Coronary artery (tissue), 2 donors: Measurements from ENCODE around the gene SLC22A15.
"Not testable (repeated sequence)": the region's sequence is repeated elsewhere in the genome, so short reads cannot be mapped to it uniquely, and the experiment has no call there.

ENCODE experiments used
- DNase-seq: peaks from one replicate; pipeline ENCODE4 v3.0.0-alpha.2; 2017; ENCODE audit warnings: low spot score
- H3K27ac ChIP-seq, 2 donors: fragments of 200-600 bp; sonication (generic); one replicate each; pipeline ENCODE4 v1.5.1; 2016 to 2019
- H3K4me3 ChIP-seq: fragments of 200-600 bp; sonication (generic); 2 replicates; pipeline ENCODE4 v1.5.1; 2016; ENCODE audit warnings: mild to moderate bottlenecking, moderate library complexity
- CTCF ChIP-seq: fragments of 200-600 bp; sonication (generic); IDR thresholded peaks from one replicate; pipeline ENCODE4 v1.5.1; 2019; ENCODE audit warnings: antibody characterized with exemption

The SLC22A15 gene

GRCh38 chr1:115980998-115981993 is 5.0 kb downstream of the SLC22A15 start:
- no peak for DNase-seq

DNA sequence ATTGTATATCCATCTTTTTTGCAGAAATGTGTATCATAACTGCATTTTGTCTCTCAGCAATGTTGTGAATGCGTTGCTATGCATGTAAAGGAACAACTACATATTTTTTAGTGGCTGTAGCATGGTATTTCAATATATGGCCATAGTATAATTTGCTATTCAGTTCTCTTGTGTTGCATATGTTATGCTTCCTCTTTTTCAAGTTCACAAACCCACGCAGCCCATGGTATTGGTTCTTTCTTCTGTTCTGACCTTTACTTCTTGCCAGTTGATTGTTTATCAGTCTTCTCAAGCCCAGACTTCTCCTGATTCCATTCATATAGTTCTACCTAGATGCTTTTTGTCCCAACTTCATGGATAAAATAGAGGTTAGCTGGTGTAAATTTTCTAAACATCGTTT is 6.1 kb downstream of the SLC22A15 start:
- DNase-seq, result no peak
- TF ChIP-seq CTCF, result no peak

More at GRCh38 chr1:115980998-115981993, 5.0 kb downstream of the SLC22A15 start:
- no peak overlapping the region for H3K27ac ChIP-seq
- no peak overlapping the region for H3K4me3 ChIP-seq
- peak; percentile 46 for TF ChIP-seq CTCF

DNA sequence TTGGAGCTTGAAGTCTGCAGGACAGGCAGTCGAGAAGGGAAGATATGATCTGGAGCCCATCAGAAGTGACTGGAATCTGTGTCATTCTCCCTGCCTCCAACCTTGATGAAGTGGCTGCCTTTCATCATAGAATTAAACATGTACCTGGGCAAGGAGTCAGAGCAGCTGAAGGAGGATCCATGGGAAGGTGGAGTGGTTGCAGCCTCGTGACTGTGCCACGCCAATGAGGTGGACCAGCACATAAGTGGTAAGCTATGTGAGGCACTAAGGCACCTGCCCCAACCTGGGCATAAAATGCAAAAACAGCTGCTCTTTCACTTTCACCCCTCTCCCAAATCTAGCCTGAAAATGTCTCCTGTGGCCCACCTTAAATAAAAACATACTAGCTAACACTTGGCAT is 7.3 kb downstream of the SLC22A15 start:
- no peak for DNase-seq
- Histone ChIP-seq H3K4me3 (no peak overlapping the region), H3K27ac (no peak overlapping the region)
- TF ChIP-seq CTCF, result no peak

More for the DNA sequence above, 6.1 kb downstream of the SLC22A15 start:
- Histone ChIP-seq H3K27ac (no peak overlapping the region), H3K4me3 (no peak overlapping the region)

GRCh38 chr1:115987623-115988022 is 11.3 kb downstream of the SLC22A15 start:
- no peak for DNase-seq
- Histone ChIP-seq H3K4me3 (no peak overlapping the region), H3K27ac (no peak overlapping the region)
- TF ChIP-seq CTCF, result no peak

- DNase-seq, result no peak
- TF ChIP-seq CTCF, result no peak
- no peak overlapping the region for H3K27ac ChIP-seq
Observed at GRCh38 chr1:115988953-115989352, 12.6 kb downstream of the SLC22A15 start.

DNA sequence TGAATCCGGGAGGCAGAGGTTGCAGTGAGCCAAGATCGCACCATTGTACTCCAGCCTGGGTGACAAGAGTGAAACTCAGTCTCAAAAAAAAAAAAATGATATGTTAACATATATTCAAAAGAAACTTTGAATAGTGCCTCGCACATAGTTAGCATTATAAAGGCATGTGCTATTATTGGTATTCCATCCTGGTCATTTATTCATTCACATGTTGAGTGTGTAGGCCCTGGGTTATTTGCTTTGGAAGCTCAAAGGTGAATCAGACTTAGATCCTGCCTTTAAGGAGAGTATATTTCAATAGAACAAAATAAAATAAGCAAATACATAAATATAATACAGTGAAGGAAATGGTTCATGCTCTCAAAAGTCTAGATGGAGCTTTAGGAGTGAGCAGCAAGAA is 13.4 kb downstream of the SLC22A15 start:
- Histone ChIP-seq H3K4me3 (no peak overlapping the region), H3K27ac (no peak overlapping the region)
- no peak for TF ChIP-seq CTCF
- DNase-seq, result no peak

More at GRCh38 chr1:115988953-115989352, 12.6 kb downstream of the SLC22A15 start:
- no peak overlapping the region for H3K4me3 ChIP-seq

GRCh38 chr1:115991909-115992308 is 15.6 kb downstream of the SLC22A15 start:
- DNase-seq, result no peak
- TF ChIP-seq CTCF, result no peak
- Histone ChIP-seq H3K27ac (no peak overlapping the region), H3K4me3 (no peak overlapping the region)

GRCh38 chr1:115997921-115998320 is 21.6 kb downstream of the SLC22A15 start:
- not testable (repeated sequence) for DNase-seq, H3K4me3 ChIP-seq, H3K27ac ChIP-seq
